MM.1S (cell line): Measurements from ENCODE around the gene CYB5R3.
"Not testable (repeated sequence)": the region's sequence is repeated elsewhere in the genome, so short reads cannot be mapped to it uniquely, and the experiment has no call there.

Experiments used
- DNase-seq: peaks from one replicate; pipeline ENCODE4 v3.0.0-alpha.2; 2015
- H2AFZ ChIP-seq: fragments of 300-600 bp; sonication (generic); 2 replicates; pipeline ENCODE4 v1.6.0; 2016; ENCODE audit warnings: antibody characterized with exemption, low read length
- H3F3A ChIP-seq: fragments of 300-600 bp; sonication (generic); 2 replicates; pipeline ENCODE4 v1.6.1; 2016; ENCODE audit warnings: mild to moderate bottlenecking, antibody characterized with exemption, low read length, moderate library complexity, mixed read lengths; ENCODE audit not compliant: insufficient read depth
- H3K27ac ChIP-seq: fragments of 300-600 bp; sonication (generic); 2 replicates; pipeline ENCODE4 v1.5.1; 2016; ENCODE audit warnings: mild to moderate bottlenecking, low read length
- H3K27me3 ChIP-seq: fragments of 300-600 bp; sonication (generic); replicated peaks from 2 replicates; pipeline ENCODE4 v1.6.0; 2016; ENCODE audit warnings: low read length; ENCODE audit not compliant: insufficient read depth
- H3K36me3 ChIP-seq: fragments of 300-600 bp; sonication (generic); replicated peaks from 2 replicates; pipeline ENCODE4 v1.6.1; 2016; ENCODE audit warnings: mild to moderate bottlenecking, low read length, mixed read lengths; ENCODE audit not compliant: insufficient read depth
- H3K4me1 ChIP-seq: fragments of 300-600 bp; sonication (generic); 2 replicates; pipeline ENCODE4 v1.6.1; 2016; ENCODE audit warnings: low read length, mixed read lengths
- H3K4me2 ChIP-seq: fragments of 300-600 bp; sonication (generic); 2 replicates; pipeline ENCODE4 v1.6.0; 2016; ENCODE audit warnings: low read depth, low read length
- H3K4me3 ChIP-seq: fragments of 300-600 bp; sonication (generic); 2 replicates; pipeline ENCODE4 v1.5.1; 2016; ENCODE audit warnings: low read length, mixed read lengths
- H3K79me2 ChIP-seq: fragments of 300-600 bp; sonication (generic); 2 replicates; pipeline ENCODE4 v1.6.1; 2016; ENCODE audit warnings: mixed run types, low read length, mixed read lengths
- H3K9ac ChIP-seq: fragments of 300-600 bp; sonication (generic); 2 replicates; pipeline ENCODE4 v1.6.1; 2016; ENCODE audit warnings: low read length, mixed read lengths
- H3K9me2 ChIP-seq: fragments of 300-600 bp; sonication (generic); replicated peaks from 2 replicates; pipeline ENCODE4 v1.6.1; 2016; ENCODE audit warnings: mild to moderate bottlenecking, low read length, mixed read lengths; ENCODE audit not compliant: insufficient read depth
- H3K9me3 ChIP-seq: fragments of 300-600 bp; sonication (generic); replicated peaks from 2 replicates; pipeline ENCODE4 v1.6.1; 2016; ENCODE audit warnings: mild to moderate bottlenecking, low read length, mixed read lengths; ENCODE audit not compliant: insufficient read depth
- H4K20me1 ChIP-seq: fragments of 300-600 bp; sonication (generic); 2 replicates; pipeline ENCODE4 v1.6.1; 2016; ENCODE audit warnings: mild to moderate bottlenecking, low read length, moderate library complexity, mixed read lengths; ENCODE audit not compliant: insufficient read depth
- EZH2 ChIP-seq: fragments of 300-600 bp; sonication (generic); optimal IDR thresholded peaks from 2 replicates; pipeline ENCODE3; 2017; ENCODE audit warnings: low read depth, mild to moderate bottlenecking, antibody characterized with exemption, low read length, mixed read lengths
- EZH2phosphoT487 ChIP-seq: fragments of 300-600 bp; sonication (generic); IDR thresholded peaks from 2 replicates; pipeline ENCODE4 v1.6.1; 2018; ENCODE audit warnings: antibody characterized with exemption, low read length
- TF ChIP-seq, protein P1 (sequence below): fragments of 300-600 bp; sonication (generic); IDR thresholded peaks from 2 replicates; pipeline ENCODE4 v1.5.1; 2016; ENCODE audit warnings: antibody characterized with exemption, low read length, mixed read lengths

The CYB5R3 gene

GRCh38 chr22:42619261-42620063 is 29.7 kb downstream of the CYB5R3 start:
- Histone ChIP-seq H3K9ac (no peak overlapping the region), H3K27ac (no peak overlapping the region), H3K4me1 (peaks cover 21% of the 10 kb centered on the region), H3K9me2 (no peaks in the 10 kb centered on the region), H3K36me3 (no peaks in the 10 kb centered on the region), H3K27me3 (no peaks in the 10 kb centered on the region), H3K9me3 (no peaks in the 10 kb centered on the region), H3K4me2 (no peak overlapping the region), H3F3A (peaks cover 23% of the 10 kb centered on the region), H2AFZ (no peak overlapping the region), H4K20me1 (no peaks in the 10 kb centered on the region), H3K4me3 (no peak overlapping the region), H3K79me2 (no peaks in the 10 kb centered on the region)
- no peak for TF ChIP-seq EZH2phosphoT487
- TF ChIP-seq, protein P1, sequence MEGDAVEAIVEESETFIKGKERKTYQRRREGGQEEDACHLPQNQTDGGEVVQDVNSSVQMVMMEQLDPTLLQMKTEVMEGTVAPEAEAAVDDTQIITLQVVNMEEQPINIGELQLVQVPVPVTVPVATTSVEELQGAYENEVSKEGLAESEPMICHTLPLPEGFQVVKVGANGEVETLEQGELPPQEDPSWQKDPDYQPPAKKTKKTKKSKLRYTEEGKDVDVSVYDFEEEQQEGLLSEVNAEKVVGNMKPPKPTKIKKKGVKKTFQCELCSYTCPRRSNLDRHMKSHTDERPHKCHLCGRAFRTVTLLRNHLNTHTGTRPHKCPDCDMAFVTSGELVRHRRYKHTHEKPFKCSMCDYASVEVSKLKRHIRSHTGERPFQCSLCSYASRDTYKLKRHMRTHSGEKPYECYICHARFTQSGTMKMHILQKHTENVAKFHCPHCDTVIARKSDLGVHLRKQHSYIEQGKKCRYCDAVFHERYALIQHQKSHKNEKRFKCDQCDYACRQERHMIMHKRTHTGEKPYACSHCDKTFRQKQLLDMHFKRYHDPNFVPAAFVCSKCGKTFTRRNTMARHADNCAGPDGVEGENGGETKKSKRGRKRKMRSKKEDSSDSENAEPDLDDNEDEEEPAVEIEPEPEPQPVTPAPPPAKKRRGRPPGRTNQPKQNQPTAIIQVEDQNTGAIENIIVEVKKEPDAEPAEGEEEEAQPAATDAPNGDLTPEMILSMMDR: no peak
- TF ChIP-seq EZH2: no peak
- DNase-seq: no peak

DNA sequence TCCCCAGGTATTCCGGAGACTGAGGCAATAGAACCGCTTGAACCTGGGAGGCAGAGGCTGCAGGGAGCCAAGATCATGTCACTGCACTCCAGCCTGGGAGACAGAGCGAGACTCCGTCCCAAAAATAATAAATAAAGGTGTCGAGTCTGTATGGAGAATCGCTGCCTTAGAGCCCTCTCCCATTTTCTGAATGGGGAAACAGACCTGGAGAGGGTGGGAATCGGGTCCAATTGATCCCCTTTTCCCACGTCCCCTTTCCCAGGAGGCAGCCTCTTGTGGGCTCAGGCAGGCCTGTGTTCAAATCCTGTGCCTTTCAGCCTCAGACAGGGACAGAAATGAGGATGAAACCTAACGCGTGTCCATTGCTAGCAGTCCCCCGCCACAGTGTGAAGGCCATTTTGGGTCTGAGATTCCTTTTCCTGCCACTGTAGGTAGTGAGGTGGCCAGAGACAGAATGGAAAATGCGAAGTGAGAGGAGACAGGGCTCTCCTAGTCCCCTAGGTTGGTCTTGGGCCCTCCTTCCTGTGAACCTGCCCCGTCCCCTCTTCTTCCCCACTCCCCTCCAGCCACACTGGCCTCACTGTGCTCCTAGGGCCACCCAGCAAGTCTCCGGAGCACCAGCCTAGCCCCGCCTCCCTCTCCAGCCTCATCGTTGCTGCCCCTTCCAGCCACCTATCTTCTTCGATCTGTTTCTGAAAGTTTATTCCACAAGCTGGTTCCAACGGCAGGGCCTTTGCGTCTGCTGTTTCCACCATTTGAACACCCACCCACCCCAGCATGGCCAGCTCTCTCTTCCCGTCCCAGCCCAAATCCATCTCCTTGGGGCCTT is 31.8 kb downstream of the CYB5R3 start:
- Histone ChIP-seq H3K9ac (no peak overlapping the region), H3K79me2 (peaks cover 20% of the 10 kb centered on the region), H2AFZ (no peak overlapping the region), H4K20me1 (0 out of 2 replicates have a peak, but pooled peaks cover under 1% of the 10 kb centered on the region), H3K27me3 (no peaks in the 10 kb centered on the region), H3K36me3 (no peaks in the 10 kb centered on the region), H3K9me2 (no peaks in the 10 kb centered on the region), H3K4me3 (no peak overlapping the region), H3K4me2 (no peak overlapping the region), H3K9me3 (no peaks in the 10 kb centered on the region), H3F3A (peaks cover 16% of the 10 kb centered on the region), H3K4me1 (peaks cover 11% of the 10 kb centered on the region), H3K27ac (no peak overlapping the region)
- TF ChIP-seq, protein P1: no peak
- TF ChIP-seq EZH2phosphoT487: no peak
- no peak for TF ChIP-seq EZH2
- DNase-seq: no peak

DNA sequence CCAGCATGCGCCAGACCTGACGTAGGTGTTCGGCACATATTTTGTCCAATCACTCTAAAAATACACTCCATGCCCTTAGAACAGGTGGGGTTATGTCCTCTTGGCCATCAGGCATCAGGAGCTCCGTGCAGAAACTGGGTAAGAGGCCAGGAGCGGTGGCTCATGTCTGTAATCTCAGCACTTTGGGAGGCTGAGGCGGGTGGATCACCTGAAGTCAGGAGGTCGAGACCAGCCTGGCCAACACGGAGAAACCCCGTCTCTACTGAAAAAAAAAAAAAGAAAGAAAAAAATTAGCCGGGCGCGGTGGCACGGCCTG is 33.4 kb downstream of the CYB5R3 start:
- Histone ChIP-seq H3K4me2 (peak overlapping the region; percentile 72), H3F3A (peaks cover 16% of the 10 kb centered on the region), H3K4me3 (peak overlapping the region; percentile 94), H2AFZ (peak overlapping the region; percentile 31), H3K79me2 (peaks cover 35% of the 10 kb centered on the region), H3K9ac (peak overlapping the region; percentile 77), H3K27ac (peak overlapping the region; percentile 92)
- not testable (repeated sequence) for H4K20me1 ChIP-seq, H3K9me2 ChIP-seq, H3K4me1 ChIP-seq, DNase-seq, H3K36me3 ChIP-seq, H3K27me3 ChIP-seq, H3K9me3 ChIP-seq
